Adrenal gland (tissue), 5 donors: ENCODE results near the gene MEF2C.

Source experiments
- CTCF ChIP-seq, 6 experiments: fragments of 450-650 bp in 4 of 6; fragments of 200-600 bp in 2 of 6; sonication (generic) in 1 of 6; IDR thresholded peaks; 1 replicate in 5 of 6; 2 replicates in 1 of 6; pipeline versions ENCODE4 v1.5.1 to v1.8.0; 2016 to 2021; ENCODE audit warnings: antibody characterized with exemption in 6 of 6, mild to moderate bottlenecking in 2 of 6, moderate library complexity in 1 of 6
- POLR2A ChIP-seq, 2 donors: fragments of 450-650 bp; IDR thresholded peaks; one replicate each; pipeline ENCODE4 v1.6.1; 2017; ENCODE audit warnings: antibody characterized with exemption in 2 of 2, mild to moderate bottlenecking in 2 of 2, moderate library complexity in 1 of 2
- donor health status: DM: no; HTN: no; CAD: no.

- TF ChIP-seq CTCF (IDR thresholded peaks at IDR 0.05) (no peak), POLR2A (IDR thresholded peaks at IDR 0.05) (no peak)
Measured at GRCh38 chr5:88813805-88814575, 69.0 kb downstream of the MEF2C start.
